CD8-positive, alpha-beta memory T cell (primary cell): ENCODE measurements around the gene TMEM120B. TPM values are rescaled to one million over a fixed set of nuclear protein-coding genes. Genes with fewer than 3 reads are reported as not detected.

Source experiments
- CTCF ChIA-PET: fragments of 350-600 bp; sonication (Branson Sonifier 250); formaldehyde crosslinking; loops from one replicate; lab custom pipeline; 2021; ENCODE audit warnings: antibody characterized with exemption; lab: Charles Lee
- POLR2A ChIA-PET: fragments of 350-600 bp; sonication (Branson Sonifier 250); formaldehyde crosslinking; loops from one replicate; lab custom pipeline; 2021; ENCODE audit warnings: antibody characterized with exemption; lab: Charles Lee
- DNase-seq, 5 donors: peaks; one replicate each; pipeline versions ENCODE4 v3.0.0 to v3.0.0-alpha.2; 2020 to 2022; ENCODE audit warnings: mixed read lengths in 1 of 5
- H3K27ac ChIP-seq: one replicate; pipeline ENCODE4 v1.7.0; 2013; ENCODE audit warnings: low read depth, mild to moderate bottlenecking, low read length, moderate library complexity
- H3K27me3 ChIP-seq: 2 replicates; pipeline ENCODE4 v1.7.0; 2013; ENCODE audit warnings: low read length, mild to moderate bottlenecking; ENCODE audit not compliant: insufficient read depth, poor library complexity, severe bottlenecking
- H3K36me3 ChIP-seq: 2 replicates; pipeline ENCODE4 v1.7.0; 2013; ENCODE audit warnings: mild to moderate bottlenecking, low read length, moderate library complexity; ENCODE audit not compliant: insufficient read depth
- H3K4me1 ChIP-seq: 2 replicates; pipeline ENCODE4 v1.7.0; 2013; ENCODE audit warnings: mild to moderate bottlenecking, low read length, moderate library complexity; ENCODE audit not compliant: insufficient read depth
- H3K4me3 ChIP-seq: 2 replicates; pipeline ENCODE4 v1.7.0; 2013; ENCODE audit warnings: mild to moderate bottlenecking, low read length
- H3K9me3 ChIP-seq: 2 replicates; pipeline ENCODE4 v1.7.0; 2013; ENCODE audit warnings: mild to moderate bottlenecking, low read length
- H3K27ac Mint-ChIP-seq, 8 donors: one replicate each; pipeline ENCODE4 v1.8.0; 2020 to 2021; ENCODE audit warnings: mixed read lengths in 8 of 8, mild to moderate bottlenecking in 6 of 8, inconsistent platforms in 3 of 8, moderate library complexity in 3 of 8
- H3K27me3 Mint-ChIP-seq, 2 donors: one replicate each; pipeline ENCODE4 v1.8.0; 2020 to 2021; ENCODE audit warnings: mixed read lengths in 2 of 2, mild to moderate bottlenecking in 1 of 2, moderate library complexity in 1 of 2
- H3K36me3 Mint-ChIP-seq, 3 donors: one replicate each; pipeline ENCODE4 v1.8.0; 2020 to 2021; ENCODE audit warnings: mixed read lengths in 3 of 3, inconsistent platforms in 1 of 3, mild to moderate bottlenecking in 1 of 3
- H3K4me1 Mint-ChIP-seq, 3 donors: one replicate each; pipeline ENCODE4 v1.8.0; 2020 to 2021; ENCODE audit warnings: mixed read lengths in 3 of 3, inconsistent platforms in 1 of 3, mild to moderate bottlenecking in 1 of 3
- H3K4me3 Mint-ChIP-seq, 7 donors: one replicate each; pipeline ENCODE4 v1.8.0; 2020 to 2021; ENCODE audit warnings: mixed read lengths in 7 of 7, mild to moderate bottlenecking in 6 of 7, moderate library complexity in 4 of 7, inconsistent platforms in 2 of 7
- H3K9me3 Mint-ChIP-seq, 5 donors: one replicate each; pipeline ENCODE4 v1.8.0; 2020 to 2022; ENCODE audit warnings: mixed read lengths in 5 of 5, mild to moderate bottlenecking in 3 of 5, moderate library complexity in 2 of 5, inconsistent platforms in 1 of 5
- polyA plus RNA-seq: library from polyadenylated mRNA; unstranded; fragments of 300-500 nt; fragmentation: Illumina TruSeq; gene quantifications from one replicate; pipeline ENCODE4 v1.2.3, GENCODE V29; 2021
- total RNA-seq, 2 experiments: library from RNA; stranded (reverse); gene quantifications; one replicate each; pipeline ENCODE4 v1.2.3, GENCODE V29; 2021

Gene TMEM120B
- total and polyA plus RNA-seq, 3 experiments from 2014 or later: 3.9 to 15.2 (median 12.5) TPM

DNA sequence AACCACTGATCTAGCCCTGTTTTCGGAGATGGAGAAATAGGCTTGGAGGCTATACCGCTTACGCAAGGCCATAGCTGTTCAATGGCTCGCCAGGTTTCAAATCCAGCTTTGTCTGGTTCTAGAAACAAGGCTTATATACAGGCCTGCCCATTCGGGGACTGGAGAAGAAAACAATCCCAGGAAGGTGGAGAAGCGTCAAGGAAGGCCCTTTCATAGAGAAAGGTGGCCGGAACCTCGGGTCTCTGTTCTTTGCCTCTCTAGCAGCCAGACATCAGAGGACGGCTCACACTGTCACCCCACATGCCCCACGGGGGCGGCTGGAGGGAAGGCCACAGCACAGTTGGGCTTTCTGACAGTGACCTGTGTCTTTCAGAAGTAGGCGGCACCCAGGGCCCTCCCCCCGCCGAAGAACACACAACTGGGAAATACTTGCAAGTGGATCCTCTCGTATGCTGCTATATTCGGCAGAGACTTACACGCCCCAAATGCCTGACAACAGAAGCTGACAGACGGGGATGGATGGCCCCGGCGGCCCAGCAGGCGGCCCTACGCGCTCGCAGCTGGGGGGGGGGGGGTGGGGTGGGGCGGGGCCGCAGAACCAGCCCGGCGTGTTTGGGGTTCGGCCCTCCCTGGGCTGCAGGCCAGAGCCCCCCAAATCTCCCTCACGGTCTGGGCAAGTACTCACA, 86.7 kb downstream of the TMEM120B start:
- peak in 4 of 5 donors; percentile 57 to 78 (median 70) for DNase-seq

DNA sequence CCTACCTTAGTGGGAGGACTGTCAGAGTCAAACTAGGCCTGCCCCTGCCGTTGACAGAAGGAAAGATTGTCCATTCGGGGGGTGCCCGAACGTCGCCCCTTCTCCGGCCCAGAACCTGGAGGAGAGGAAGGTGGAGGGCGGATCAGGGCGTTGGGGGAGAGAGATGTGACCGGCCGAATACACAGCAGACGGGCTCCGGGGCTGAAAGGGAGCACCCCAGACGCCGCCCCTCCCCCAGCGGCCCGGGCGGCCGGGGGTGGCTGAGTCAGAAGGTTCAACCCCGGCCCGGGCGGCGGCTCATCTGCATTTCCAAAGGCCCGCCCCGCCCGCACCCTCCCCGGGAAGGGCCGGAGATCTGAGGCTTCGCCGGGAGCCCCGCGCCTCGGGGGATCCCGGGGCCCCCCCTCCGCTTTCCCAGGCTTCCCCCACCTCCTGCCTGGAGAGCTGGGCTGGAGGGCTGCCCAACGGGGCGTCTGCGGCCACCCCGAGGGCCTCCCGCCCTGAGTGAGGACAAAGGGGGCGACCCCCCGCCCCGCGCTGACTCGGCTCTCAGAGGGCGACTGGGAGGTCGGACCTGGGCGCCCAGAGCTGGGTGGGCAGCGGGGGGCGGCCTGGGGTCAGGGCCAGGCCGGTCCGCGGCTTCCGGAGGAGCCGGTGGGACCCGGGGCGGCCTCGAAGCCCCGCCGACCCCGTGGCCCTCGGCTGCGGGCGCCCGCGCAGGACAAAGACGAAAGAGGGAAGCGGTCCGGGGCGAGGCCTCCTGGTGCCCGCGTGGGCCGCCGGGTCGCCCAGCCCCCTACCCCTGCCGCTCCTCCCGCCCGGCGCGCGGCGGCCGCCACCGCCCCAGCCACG, 87.5 kb downstream of the TMEM120B start:
- H3K27ac Mint-ChIP-seq: peak overlapping the region; percentile 72 to 99 (median 93)
- ChIA-PET POLR2A (interaction anchor here (0.5 to 12.2 kb wide), 12 partner anchors 7 to 727 kb away, joined by 3 to 277 read pairs (median 4); partner anchors contain the start of genes KNTC1, PSMD9, RHOF and RSRC2), CTCF (interaction anchor here (38.2 to 44.0 kb wide), 2 partner anchors 0 to 18 kb away, joined by 1908 read pairs; partner anchors contain the start of genes RHOF and SETD1B)
- H3K27ac ChIP-seq: peak overlapping the region; percentile 94
- no peaks in the 10 kb centered on the region for H3K27me3 ChIP-seq
- peak overlapping the region; percentile 65 for H3K4me3 ChIP-seq
- peak overlapping the region; percentile 84 to 94 (median 87) for H3K4me3 Mint-ChIP-seq
- peak; percentile 61 to 83 (median 68) for DNase-seq
- peaks cover 15% of the 10 kb centered on the region for H3K36me3 ChIP-seq
- no peaks in the 10 kb centered on the region for H3K9me3 Mint-ChIP-seq
- H3K27me3 Mint-ChIP-seq: peaks cover 0 to 1% of the 10 kb centered on the region in 2 donors
- H3K9me3 ChIP-seq: no peaks in the 10 kb centered on the region
- H3K36me3 Mint-ChIP-seq: peaks cover 0 to 68% (median 8%) of the 10 kb centered on the region in 3 donors
- peaks cover 25 to 35% (median 30%) of the 10 kb centered on the region in 3 donors for H3K4me1 Mint-ChIP-seq
- H3K4me1 ChIP-seq: peaks cover 27% of the 10 kb centered on the region

More for the DNA sequence above, 86.7 kb downstream of the TMEM120B start:
- Mint-ChIP-seq H3K27ac (peak overlapping the region; percentile 72 to 99 (median 94)), H3K36me3 (peaks cover 0 to 67% (median 8%) of the 10 kb centered on the region in 3 donors), H3K4me1 (peaks cover 32 to 43% (median 37%) of the 10 kb centered on the region in 3 donors), H3K27me3 (no peaks in the 10 kb centered on the region), H3K4me3 (peak overlapping the region; percentile 84 to 94 (median 87)), H3K9me3 (no peaks in the 10 kb centered on the region)
- Histone ChIP-seq H3K27ac (peak overlapping the region; percentile 94), H3K27me3 (no peaks in the 10 kb centered on the region), H3K4me3 (peak overlapping the region; percentile 65), H3K9me3 (no peaks in the 10 kb centered on the region), H3K4me1 (peaks cover 34% of the 10 kb centered on the region), H3K36me3 (peaks cover 15% of the 10 kb centered on the region)
- ChIA-PET CTCF (interaction anchor here (38.2 to 44.0 kb wide), 2 partner anchors 1 to 17 kb away, joined by 1908 read pairs; partner anchors contain the start of genes RHOF and SETD1B), POLR2A (interaction anchor here (0.5 to 12.2 kb wide), 9 partner anchors 6 to 125 kb away, joined by 3 to 277 read pairs (median 5); partner anchors contain the start of genes PSMD9 and RHOF)

DNA sequence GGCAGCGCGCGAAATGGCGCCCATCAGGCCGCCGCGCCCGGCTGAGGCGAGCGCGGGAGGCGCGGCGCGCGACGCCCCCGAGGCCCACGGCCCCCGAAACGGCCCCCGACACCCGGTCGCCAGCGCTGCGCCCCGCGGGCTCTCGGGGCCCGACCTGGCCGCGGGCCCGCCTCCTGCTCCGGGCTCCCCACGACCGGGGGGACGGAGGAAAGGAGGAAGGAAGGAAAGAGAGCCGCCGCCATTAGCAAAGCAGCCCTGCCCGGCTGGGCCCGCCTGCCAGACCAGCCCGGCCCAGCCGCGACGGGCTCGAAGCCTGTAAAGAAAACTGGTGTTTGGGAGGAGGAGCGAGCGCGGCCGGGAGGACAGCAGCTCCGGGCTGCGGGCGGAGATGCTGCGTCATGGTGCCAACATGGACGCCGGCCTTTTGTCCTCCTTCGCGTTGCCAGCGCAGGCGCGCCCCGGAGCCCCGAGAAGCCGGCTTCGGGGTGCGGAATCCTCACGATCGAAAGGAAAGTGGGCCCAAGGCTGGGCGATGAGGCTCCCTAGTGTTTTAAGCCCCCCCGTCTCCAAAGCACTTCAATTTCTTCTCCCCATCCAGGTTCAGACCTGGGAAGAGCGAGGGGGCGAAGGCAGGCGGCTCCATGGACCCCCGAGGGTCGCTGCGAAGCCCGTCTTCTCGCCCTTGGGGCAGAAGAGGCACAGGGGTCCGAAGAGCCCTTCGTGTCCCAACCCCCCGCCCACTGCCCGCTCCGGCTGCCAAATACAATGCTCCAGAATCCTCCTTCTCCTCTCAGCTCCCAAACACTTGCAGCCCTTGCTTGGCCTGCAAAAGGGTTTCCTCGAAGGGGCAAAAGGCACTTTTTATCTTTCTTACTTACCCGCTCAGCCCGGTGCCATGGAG, 88.4 kb downstream of the TMEM120B start:
- H3K36me3 ChIP-seq: peaks cover 15% of the 10 kb centered on the region

DNA sequence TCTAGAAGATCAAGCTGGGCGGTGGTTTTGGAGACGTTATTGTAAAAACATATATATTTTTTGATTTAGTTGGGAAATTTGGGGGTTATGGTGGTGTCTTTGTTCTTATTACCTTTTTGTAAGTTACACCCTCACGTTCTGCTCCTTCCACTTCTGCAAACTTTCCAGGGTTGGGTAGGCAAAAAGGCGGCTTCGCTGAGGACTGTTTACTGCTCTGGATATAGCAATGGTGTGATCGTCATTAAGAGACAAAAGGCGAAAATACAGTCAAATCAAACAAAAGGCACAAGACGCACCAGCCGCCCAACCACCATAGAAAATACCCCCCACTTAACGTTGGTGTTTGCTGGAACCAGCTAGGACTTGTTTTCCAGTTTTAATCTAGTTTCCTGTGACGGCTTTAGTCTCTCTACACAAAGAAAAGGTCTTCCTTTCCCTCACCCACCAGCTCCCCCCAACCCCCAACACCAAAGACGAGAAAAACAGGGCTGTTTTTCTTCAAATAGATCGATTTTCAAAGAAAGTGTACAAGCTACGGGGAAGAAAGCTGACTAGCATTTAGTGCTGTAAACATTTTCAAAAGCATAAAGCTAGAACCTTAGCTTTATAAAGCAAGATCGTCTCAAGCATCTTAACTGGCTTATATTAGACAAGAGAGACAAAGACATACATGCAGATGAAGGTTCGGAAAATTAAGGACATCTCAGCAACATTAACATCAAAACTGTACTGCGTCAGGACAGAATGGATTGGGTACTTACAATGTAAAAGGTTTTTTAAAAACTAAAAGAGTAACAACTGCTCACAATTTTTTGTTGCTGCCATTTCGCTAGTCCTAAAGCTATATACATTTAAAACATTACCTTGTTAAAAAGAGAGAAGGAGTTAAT, 89.3 kb downstream of the TMEM120B start:
- Mint-ChIP-seq H3K36me3 (peaks cover 0 to 66% (median 11%) of the 10 kb centered on the region in 3 donors), H3K27ac (peak overlapping the region; percentile 95 to 99 (median 97)), H3K27me3 (peaks cover 0 to 1% of the 10 kb centered on the region in 2 donors), H3K9me3 (no peaks in the 10 kb centered on the region), H3K4me3 (peak overlapping the region; percentile 91 to 99 (median 95)), H3K4me1 (peaks cover 29 to 37% (median 36%) of the 10 kb centered on the region in 3 donors)
- Histone ChIP-seq H3K36me3 (peaks cover 19% of the 10 kb centered on the region), H3K27me3 (no peaks in the 10 kb centered on the region), H3K27ac (peak overlapping the region; percentile 94), H3K9me3 (no peaks in the 10 kb centered on the region), H3K4me3 (peak overlapping the region; percentile 83), H3K4me1 (peaks cover 25% of the 10 kb centered on the region)
- POLR2A ChIA-PET: interaction anchor here (0.5 to 12.2 kb wide), 19 partner anchors 9 to 1805 kb away, joined by 3 to 277 read pairs (median 5); partner anchors contain the start of genes DIABLO, KNTC1, ORAI1 and PSMD9
- CTCF ChIA-PET: interaction anchor here (1.2 to 44.0 kb wide), 4 partner anchors 2 to 87 kb away, joined by 5 to 1908 read pairs (median 958); partner anchors contain the start of genes PSMD9, RHOF and SETD1B
- DNase-seq: peak in 3 of 5 donors; percentile 68 to 94 (median 69)

More for the DNA sequence above, 88.4 kb downstream of the TMEM120B start:
- Mint-ChIP-seq H3K36me3 (peaks cover 0 to 66% (median 8%) of the 10 kb centered on the region in 3 donors), H3K9me3 (no peaks in the 10 kb centered on the region), H3K4me1 (peaks cover 23 to 32% (median 29%) of the 10 kb centered on the region in 3 donors), H3K27ac (peak overlapping the region; percentile 95 to 99 (median 97)), H3K27me3 (peaks cover 0 to 1% of the 10 kb centered on the region in 2 donors), H3K4me3 (peak overlapping the region; percentile 91 to 99 (median 95))
- H3K9me3 ChIP-seq: no peaks in the 10 kb centered on the region
- no peaks in the 10 kb centered on the region for H3K27me3 ChIP-seq
- H3K4me1 ChIP-seq: peaks cover 20% of the 10 kb centered on the region
- DNase-seq: peak; percentile 65 to 84 (median 69)
- H3K4me3 ChIP-seq: peak overlapping the region; percentile 83
- CTCF ChIA-PET: interaction anchor here (1.2 to 44.0 kb wide), 3 partner anchors 1 to 27 kb away, joined by 5 to 1908 read pairs (median 1908); partner anchors contain the start of genes RHOF and SETD1B
- POLR2A ChIA-PET: interaction anchor here (0.5 to 12.2 kb wide), 16 partner anchors 8 to 1804 kb away, joined by 3 to 277 read pairs (median 6); partner anchors contain the start of genes KNTC1, ORAI1, PSMD9 and RHOF
- peak overlapping the region; percentile 94 for H3K27ac ChIP-seq

DNA sequence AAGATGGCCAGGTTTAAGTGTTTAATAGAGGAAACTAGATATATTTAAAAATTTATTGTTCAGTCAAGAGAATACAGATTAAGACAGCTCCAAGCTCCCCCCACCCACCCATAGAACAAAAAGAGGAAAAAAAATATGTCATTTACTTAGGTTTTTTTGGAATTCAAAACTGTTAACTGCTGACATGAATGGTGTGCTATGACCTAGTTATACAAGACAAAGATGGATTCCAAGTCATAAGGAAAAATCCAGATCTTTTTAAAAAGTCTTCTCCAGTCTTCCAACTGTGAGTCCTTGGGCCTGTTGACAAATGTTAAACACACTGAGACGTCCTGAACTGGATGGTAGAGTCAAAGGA, 89.9 kb downstream of the TMEM120B start:
- H3K27ac ChIP-seq: peak overlapping the region; percentile 94
- no peaks in the 10 kb centered on the region for H3K9me3 Mint-ChIP-seq
- CTCF ChIA-PET: interaction anchor here (1.0 to 44.0 kb wide), 6 partner anchors 2 to 89 kb away, joined by 3 to 1908 read pairs (median 7); partner anchors contain the start of genes PSMD9, RHOF and SETD1B
- H3K4me3 ChIP-seq: peak overlapping the region; percentile 83
- H3K9me3 ChIP-seq: no peaks in the 10 kb centered on the region
- H3K36me3 ChIP-seq: peaks cover 20% of the 10 kb centered on the region
- POLR2A ChIA-PET: interaction anchor here (0.6 to 12.2 kb wide), 12 partner anchors 9 to 1557 kb away, joined by 3 to 277 read pairs (median 8); partner anchors contain the start of genes ORAI1, PSMD9 and RHOF
- no peaks in the 10 kb centered on the region for H3K27me3 ChIP-seq
- H3K27me3 Mint-ChIP-seq: peaks cover 0 to 1% of the 10 kb centered on the region in 2 donors
- H3K4me1 Mint-ChIP-seq: peaks cover 32 to 41% (median 36%) of the 10 kb centered on the region in 3 donors
- peak overlapping the region; percentile 95 to 99 (median 97) for H3K27ac Mint-ChIP-seq
- no peak for DNase-seq
- H3K4me1 ChIP-seq: peaks cover 30% of the 10 kb centered on the region
- peaks cover 0 to 65% (median 9%) of the 10 kb centered on the region in 3 donors for H3K36me3 Mint-ChIP-seq
- peak overlapping the region; percentile 91 to 99 (median 95) for H3K4me3 Mint-ChIP-seq
